SHP77 (cell line): ENCODE results near the gene PRKCA.

Experiments used
- DNase-seq, 2 experiments: peaks; one replicate each; lab custom pipeline; 2025; lab: John Stamatoyannopoulos, UW

PRKCA gene

DNA sequence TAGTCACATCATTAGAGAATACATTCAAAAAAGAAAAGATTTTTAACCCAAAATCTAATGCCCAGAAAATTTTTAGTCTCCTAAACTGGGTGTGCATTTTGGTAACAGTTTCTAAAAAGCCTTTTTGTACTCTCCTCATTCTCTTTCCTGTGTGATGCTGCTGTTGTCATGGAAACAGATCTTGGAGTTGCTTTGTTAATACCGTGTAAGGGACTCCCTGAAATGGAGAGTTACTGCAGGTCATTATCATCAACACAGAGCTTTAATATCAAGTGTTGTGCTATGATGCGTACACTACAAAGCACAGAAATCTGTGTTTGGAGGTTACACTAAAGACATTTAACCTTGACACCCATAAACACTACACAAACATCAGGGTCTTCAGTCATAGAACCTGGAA lies 216.3 kb downstream of the PRKCA start:
- DNase-seq, result no peak

DNA sequence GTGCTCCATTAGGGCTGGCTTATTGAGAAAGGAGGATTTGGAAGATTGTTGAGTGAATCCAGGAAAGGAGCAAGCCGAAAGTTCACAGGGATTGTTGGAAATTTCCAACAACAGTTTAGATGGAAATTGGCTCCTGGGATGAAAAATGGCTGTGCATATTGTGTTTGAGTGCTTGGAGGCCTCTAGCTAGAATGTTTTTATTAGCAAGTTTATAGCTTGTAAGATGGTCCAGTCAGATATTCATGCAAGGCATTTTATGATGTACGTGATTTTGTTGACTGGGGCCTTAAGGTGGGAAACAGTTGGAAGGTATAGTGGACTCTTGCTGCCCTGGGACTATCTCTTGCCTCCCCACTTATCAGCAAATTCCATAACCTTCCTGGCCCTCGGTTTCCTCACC lies 216.7 kb downstream of the PRKCA start:
- no peak for DNase-seq

DNA sequence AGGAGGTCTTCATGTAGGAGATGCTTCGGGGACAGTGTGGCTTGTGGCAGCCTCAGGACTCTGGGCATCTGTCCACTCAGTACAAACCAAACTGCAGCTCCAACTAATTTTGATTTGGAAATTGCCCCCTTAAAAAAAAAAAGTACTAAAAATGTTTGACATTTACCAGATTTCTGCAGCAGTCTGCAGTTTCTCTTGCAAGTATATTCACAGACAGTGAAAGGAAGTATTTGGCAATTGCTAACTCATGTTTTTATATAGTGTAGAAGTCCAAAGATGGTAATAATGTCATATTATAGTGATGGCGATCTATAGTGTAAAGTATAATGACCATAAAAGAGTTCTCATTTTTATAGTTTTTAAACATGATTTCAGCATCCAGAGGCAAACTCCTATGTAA lies 218.6 kb downstream of the PRKCA start:
- DNase-seq, result no peak

DNA sequence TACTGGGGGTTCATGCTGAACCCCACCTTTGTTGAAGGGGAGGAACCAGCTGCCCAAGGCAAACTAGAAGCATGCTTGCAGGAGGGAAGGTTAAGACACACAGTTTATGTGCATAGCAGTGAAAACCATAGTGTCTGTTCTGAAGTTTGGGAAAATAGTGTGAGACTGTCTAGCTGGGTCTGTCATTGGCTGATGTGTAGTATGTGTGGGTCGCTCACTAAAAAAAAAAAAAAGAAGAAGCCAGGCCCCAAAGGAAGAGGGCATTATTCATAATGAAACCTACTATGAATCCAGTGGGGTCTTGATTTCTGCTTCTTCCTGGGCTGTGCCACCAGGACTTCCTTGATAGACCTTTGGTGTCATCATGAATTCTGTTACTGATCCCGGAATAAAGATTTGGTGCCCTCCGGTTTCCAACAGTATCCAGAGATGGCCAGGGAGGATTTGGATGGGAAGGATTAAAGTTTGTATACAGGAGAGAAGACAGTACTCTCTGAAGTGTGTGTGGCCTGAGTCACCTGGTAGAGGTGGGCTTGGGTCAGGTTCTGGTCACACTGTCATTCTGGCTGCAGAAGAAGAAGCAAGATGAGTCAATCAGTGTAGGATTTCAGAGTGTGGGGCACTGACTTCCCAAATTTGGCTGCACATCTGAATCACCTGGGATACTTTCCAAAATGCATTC lies 220.3 kb downstream of the PRKCA start:
- no peak for DNase-seq

DNA sequence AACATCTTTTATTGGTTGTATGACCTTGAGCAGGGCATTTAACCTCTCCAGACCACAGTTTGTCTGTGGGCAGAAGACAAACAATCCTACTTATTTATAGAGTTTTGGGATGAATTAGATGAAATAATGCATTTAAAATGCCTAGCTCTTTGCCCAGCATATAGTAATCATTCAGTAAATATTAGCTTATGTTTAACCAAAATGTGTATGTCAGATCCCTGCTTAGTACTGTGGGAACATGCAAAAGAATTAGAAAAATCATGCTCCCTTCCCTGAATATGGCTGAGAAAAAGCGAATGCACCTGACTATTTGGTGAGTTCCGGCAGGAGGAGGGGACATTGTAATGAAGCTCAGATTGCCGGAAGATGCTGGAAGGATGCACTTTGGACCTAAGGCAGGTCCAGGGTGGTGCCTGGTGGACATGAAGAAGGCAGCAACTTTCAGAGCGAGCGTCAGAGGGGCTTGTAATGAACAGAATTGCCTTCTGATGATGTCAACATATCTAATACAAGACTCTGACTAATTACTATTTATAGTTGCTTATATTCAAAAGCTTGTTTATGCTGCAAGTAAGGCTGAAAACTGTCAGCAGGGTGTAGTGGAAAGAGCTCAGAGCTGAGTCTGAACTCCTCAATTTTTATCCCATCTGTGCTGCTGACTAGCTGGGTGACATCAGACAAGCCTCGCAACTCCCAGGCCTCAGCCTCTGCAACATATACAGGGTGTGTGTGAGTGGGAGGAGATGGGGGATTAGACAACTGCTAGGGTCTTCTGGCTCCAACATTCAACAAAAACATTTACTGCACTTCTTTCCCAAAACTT lies 221.2 kb downstream of the PRKCA start:
- DNase-seq, result no peak

DNA sequence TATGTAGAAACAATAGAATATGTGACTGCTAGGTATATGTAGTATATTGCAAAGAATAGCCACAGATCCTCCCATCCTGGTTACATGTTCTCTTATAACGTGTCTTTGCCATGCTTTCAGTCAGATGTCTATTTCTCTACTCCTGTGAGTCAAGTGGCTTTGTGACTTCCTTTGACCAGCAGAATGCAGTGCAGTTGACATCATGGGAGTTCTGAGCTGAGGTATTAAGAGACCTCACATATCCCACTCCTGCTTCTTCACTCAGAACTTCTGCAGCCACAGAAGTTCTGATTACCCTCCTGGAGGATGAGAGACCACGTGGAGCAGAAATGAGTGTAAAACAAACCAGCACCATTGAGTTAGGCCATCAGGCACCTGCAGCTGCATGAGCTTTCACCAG lies 222.5 kb downstream of the PRKCA start:
- no peak for DNase-seq

DNA sequence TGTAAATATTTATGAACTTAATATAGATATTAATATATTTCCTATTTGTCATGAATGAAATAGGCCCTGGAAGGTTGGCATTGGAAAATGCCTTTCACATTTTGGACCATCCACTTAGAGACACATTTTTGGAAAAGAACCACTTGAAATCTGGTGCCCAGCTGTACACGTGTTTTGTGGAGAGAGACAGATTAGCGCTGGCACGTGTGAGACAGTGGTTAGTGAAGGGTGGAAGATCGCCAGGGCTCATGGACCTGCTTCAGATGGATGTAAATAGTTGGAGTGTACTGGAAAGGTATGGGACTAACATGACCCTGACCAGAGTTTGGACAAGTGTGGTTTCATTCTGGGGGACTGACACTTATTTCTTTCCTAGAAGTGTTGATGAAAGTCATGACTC lies 222.9 kb downstream of the PRKCA start:
- DNase-seq, result no peak

DNA sequence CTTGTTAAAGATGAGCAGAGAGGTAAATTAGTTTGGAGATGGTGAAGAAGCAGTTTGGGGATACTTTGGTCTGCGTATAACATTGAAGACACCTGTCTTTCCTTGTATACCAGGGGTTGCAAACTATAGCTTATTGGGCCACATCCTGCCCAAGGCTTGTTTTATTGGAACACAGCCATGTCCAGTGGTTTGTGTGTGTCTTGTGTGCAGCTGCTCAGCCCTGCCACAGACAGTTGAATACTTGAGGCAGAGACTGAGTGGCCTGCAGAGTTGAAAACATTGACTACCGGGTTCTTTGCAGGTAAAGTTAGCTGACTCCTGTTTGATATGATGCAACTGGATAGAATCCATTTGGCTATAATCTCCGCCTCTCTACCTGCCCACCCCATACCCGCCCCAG lies 224.4 kb downstream of the PRKCA start:
- DNase-seq, result no peak

DNA sequence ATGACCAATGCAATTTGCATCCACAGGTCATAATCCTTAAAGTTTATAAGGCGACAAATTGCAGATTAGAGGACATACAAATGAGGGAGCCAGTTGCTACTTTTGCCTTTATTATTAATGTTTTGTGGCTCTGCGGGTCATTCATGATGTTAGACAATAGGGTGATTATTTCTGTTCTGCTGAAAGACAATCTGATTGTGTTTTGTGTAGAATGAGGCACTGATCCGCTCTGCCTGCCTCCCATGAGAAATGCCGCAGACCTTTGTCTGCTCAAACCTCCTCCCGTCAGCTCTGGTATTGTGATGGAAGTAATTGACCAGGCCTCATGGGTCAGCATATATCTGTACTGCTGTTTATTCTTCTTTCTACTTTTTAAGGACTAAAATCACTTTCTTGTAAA lies 224.9 kb downstream of the PRKCA start:
- DNase-seq, result no peak

DNA sequence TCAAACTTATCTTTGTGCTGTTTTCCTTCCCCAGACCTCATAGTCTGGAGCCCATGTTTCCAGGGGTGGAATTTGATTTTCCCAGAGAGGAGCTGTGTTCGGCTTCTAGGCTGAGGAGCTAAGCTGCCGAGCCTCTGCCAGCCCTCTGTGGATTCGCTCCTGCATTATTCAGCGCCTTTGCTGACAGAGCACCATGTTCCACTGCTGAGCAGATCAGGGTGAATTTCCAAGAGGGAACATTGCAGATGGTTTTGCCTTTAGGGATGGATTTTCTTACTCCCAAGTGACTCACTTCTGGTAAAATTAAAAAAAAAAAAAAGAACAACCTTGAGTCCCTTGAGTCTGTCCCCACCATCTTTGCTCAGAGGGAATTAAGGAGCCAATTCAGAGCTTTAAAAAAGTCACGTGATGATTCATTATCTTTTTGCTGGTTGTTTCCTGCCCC lies 229.5 kb downstream of the PRKCA start:
- no peak for DNase-seq

DNA sequence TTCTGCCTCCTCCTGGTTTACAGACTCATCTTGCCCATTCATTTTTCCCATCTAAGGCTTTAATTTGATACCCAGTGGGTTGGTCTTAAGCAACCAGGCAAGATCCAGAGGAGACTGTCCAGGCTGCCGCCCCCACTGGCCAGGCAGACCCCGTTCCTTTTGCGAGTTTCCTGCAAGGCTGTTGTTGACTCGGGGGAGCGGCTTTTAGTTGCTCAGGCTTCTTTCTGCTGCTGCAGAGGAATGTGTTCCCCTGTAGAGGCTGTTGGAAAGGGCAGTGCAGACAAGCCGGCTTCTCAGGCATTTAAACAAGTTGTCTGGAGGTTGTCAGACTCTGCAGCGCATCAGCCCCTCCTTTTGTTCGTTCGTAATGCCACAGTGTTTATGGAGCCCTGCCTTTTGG lies 231.2 kb downstream of the PRKCA start:
- DNase-seq, result no peak

DNA sequence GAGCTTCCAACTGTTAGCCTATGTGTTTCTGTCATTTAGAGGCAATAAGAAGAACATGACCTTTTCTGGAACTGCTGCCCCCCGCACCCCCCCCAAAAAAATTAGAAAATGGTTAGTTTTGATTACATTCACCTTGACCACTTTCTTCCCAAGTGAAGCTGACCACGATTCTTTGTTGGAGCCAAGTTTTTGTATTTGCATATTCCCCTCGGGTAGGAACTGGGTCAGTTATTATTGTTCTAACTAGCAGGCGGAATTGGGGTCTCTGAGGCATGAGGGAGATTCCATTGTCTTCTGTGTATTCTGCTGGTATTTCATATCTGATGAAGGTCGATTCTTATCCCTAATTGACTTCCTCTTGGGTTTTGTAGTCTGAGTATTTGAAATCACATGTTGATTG lies 231.6 kb downstream of the PRKCA start:
- DNase-seq, result no peak

DNA sequence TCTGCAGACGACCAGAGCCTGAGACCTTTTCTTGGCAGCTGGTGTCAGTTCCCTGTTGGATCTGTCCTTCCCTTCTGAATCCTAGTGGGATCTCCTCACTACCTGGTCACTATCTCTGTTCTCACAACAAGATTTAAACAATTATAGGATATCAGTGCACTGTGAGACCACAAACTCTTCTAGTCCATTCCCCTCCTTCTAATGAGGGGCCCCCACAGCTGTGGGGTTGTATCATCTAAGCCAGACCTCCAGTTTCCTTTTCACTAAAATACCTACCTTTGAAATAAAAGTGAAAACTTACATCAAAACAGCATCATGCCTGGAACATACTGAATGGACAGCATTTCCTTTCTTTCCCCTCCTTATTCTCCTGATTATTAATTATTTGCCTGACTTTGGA lies 233.2 kb downstream of the PRKCA start:
- DNase-seq, result no peak

DNA sequence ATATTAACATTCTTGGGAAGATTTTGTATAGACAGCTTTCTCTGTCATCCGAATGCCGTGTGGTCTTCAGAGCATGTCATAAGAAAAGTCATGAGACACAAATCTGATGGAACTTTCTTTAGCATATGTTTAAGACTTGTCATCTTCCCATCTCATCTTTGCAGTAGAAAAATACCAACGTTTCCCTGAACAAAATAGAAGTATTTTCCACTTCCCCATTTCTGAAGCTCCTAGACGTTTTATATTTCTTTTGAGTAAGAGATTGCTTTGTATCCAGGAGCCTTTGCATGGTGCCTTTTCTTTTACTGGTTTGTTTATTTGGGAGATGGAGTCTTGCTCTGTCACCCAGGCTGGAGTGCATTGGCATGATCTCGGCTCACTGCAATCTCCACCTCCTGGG lies 235.1 kb downstream of the PRKCA start:
- no peak for DNase-seq

DNA sequence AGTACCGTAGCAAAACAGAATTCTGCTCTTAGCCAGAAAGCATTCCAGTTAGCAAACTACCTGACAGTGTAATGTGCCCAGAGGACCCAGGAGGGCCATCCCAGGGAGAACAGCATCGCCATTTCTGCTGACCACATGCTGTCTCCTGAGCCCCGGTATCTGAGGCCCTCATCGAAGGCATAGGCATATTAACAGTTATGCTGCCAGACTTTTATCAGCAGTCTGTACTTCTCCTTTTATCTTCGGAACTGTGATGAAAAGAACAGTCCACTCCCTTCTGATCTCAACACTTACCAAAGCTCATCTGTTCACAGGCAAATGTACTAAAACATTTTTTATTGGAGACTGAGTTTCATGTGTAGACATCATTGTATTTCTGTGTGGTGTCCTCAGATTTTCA lies 236.4 kb downstream of the PRKCA start:
- no peak for DNase-seq

DNA sequence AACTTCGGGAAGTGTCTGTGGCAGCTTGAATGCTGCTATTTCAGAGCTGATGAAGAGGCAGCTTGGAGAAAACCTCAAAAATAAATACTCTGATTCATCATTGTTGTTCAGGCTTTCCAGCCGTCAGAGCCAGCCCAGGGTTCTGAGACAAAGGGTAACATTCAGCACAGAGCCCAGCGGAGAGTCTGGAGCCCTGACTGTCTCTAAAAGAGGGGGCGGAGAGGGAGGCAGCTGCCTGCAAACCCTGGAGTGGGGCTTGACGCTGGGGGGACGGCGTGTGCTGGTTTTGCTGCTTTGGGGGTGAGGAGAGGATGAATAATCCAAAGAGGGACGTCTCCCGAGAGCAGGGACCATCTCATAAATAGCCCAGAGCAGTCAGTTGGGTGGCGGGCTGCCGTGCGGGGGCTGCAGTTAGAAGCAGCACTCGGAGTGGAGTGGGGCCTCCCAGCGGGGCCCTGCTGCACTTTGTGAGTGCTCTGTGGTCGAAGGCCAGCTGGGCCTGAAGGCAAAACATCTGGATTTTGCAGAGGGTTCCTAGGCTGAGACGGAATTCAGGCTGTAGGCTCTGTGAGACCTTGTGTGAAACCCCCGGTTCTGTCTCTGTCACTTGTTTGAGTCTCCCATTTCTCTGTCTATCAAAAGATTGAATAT lies 237.8 kb downstream of the PRKCA start:
- DNase-seq, result no peak

DNA sequence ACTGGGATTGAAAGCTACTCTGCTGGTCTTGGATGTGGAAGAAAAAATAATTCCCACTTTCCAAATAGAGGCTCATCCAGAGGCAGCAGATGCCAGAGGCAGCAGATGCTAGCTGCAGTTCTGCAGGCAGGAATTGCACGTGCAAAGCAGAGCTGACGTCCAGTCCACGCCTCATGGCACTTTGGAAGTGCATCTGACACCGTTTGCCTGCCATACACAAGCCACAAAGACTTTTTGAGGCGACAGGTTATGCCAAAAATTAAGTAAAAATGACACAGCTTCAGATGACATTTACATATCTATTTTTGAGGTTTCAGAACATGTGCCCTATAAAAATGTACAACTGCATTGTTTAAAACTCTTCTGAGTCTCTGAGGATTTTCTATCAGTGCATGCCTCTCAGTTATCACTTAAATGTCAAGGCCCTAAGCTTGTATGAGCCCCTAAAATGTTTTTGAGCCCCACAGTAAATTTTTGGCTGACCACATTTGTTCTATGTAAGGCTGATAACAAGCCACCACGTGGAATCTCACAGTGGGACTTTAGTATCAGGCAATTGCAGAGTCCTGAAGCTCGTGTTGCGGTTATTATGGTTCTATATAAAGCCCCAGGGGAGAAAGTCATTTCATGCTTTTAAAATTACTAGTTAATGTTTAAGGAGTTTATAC lies 239.2 kb downstream of the PRKCA start:
- DNase-seq, result no peak

DNA sequence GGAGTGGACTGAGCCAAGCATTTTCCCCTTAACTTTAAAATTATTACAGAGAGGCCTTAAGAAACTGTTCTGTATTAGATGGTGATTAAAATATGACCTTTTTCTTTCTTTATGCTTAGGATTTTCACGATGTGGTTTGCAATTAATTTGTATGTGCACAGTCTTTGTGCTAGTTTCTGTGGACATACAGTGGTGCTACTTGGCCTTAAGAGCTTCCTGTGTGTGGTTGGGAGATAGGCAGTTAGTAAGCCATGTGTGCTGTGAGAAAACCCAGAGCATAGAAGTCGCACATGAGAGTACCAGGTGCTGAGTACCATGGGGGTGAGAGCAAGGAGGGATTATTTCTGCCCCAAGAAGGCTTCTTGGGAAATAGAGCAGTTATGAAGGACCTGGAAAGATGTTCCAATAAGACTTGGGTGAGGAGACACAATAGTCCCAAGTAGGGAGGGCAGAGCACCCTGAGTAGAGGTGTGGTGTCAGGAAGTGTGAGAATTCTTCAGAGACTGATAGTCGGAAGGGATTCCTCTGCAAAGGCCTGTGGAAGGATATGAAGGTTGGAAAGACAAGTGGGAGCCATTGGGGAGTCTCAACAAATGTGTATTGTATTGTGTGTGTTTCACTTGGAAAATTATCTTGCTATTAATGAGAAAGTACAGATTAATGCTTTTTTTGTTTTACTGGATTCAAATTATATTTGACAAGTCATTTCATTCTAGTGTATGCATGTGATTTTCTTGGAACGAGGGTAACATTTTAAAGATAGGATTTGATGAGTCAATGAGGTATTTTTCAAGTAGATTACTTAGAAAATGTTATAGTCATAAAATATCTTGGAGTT lies 239.9 kb downstream of the PRKCA start:
- DNase-seq, result no peak

DNA sequence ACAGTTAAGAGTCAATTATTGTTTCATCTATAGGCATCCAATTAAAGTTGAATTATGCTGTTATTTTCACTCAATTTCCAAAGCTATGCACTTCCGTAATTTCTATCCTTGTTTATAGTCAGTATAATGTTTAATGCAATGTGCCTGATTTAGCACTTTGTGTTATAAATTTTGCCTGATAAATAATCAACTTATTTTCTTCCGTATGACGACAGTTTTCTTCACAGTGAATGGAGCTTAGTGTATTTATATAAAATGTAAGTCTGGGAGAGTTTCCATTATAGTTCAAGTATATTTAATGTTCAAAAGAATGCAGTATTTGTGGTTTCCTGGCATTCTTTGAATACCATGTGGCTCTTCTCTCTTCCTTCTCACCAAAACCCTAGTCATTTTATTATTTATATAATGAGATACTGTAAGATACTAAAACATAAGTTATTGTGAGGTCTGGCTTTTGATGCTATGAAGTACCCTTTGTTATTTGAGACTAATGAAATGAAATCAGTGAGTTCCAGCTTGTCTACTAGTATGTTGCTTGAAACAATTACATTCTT lies 240.6 kb downstream of the PRKCA start:
- DNase-seq, result no peak

DNA sequence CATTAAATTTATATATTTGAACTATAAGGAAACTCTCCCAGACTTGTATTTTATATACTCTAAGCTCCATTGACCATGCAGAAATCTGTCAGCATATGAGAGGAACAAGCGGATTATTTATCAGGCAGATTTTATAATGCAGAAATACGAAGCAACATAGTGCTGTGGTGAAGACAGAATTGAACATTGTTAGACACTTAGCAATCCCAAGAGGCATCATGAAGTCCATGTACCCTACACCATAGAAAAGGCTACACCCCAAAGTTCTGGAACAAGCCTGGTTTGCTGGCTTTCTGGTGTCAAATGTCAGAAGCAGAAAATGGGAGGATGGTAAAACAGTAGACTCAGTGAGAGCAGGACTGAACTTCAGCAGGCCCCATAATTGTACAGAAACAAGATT lies 241.1 kb downstream of the PRKCA start:
- no peak for DNase-seq

DNA sequence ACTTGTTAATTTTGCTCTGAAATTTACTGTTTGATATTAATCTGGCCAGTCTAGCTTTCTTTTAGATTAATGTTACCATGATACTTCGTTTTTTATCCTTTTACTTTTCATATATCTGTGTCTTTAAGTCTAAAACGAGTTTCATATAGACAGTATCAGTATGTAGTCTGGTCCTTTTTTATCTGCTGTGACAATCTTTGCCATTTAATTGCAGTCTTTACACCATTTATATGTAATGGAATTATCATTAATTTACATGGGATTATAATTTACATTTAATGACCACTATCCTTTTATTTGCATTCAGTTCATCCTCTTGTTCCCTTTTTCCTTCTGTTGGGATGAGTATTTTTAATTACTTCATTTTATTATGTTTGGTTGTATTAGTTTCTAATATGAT lies 243.5 kb downstream of the PRKCA start:
- DNase-seq, result no peak
